ENCODE data around the gene IFIT1. TPM values are rescaled to one million over a fixed set of nuclear protein-coding genes. Genes with fewer than 3 reads are reported as not detected.

IFIT1 gene
- total RNA-seq, 1 donor from 2014 or later = 20.4 TPM

DNA sequence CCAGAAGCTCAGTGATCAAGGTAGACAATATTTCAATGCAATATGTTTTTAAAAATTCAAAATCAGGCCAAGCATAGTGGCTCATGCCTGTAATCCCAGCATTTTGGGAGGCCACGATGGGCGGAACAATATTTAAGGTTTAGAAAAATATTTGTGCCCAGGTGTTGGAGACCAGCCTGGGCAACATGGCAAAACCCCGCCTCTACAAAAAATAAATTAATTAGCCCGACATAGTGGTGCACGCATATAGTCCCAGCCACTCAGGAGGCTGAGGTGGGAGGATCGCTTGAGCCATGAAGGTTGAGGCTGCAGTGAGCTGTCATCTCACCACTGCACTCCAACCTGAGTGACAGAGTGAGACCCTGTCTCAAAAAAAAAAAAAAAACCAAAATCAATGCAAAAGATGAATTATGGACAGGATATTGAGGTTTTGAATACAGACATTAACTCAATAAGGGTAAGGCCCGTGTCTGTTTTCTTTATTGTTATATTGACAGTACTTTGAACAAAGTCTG, 21.0 kb downstream of the IFIT1 start:
- Mint-ChIP-seq H3K27ac (ENCODE audit: unreplicated experiment) (peak overlapping the region; percentile 99), H3K4me1 (ENCODE audit: unreplicated experiment) (peaks cover 35% of the 10 kb centered on the region), H3K36me3 (ENCODE audit: unreplicated experiment) (peaks cover 18% of the 10 kb centered on the region), H3K9me3 (ENCODE audit: unreplicated experiment) (no peaks in the 10 kb centered on the region), H3K27me3 (ENCODE audit: unreplicated experiment) (no peaks in the 10 kb centered on the region), H3K4me3 (ENCODE audit: unreplicated experiment) (peak overlapping the region; percentile 98)
- TF ChIP-seq, protein P1, sequence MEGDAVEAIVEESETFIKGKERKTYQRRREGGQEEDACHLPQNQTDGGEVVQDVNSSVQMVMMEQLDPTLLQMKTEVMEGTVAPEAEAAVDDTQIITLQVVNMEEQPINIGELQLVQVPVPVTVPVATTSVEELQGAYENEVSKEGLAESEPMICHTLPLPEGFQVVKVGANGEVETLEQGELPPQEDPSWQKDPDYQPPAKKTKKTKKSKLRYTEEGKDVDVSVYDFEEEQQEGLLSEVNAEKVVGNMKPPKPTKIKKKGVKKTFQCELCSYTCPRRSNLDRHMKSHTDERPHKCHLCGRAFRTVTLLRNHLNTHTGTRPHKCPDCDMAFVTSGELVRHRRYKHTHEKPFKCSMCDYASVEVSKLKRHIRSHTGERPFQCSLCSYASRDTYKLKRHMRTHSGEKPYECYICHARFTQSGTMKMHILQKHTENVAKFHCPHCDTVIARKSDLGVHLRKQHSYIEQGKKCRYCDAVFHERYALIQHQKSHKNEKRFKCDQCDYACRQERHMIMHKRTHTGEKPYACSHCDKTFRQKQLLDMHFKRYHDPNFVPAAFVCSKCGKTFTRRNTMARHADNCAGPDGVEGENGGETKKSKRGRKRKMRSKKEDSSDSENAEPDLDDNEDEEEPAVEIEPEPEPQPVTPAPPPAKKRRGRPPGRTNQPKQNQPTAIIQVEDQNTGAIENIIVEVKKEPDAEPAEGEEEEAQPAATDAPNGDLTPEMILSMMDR (IDR thresholded peaks at IDR 0.05) = no peak
- DNase-seq (ENCODE audit: extremely low spot score, unreplicated experiment) = no peak

GRCh38 chr10:89414146-89414878, 21.9 kb downstream of the IFIT1 start, which contains the start of gene IFIT5:
IFIT5 (plus strand) TSS chr10:89414568; CDS start chr10:89414799, 231 bp downstream.
- H3K4me1 Mint-ChIP-seq (ENCODE audit: unreplicated experiment) = peaks cover 37% of the 10 kb centered on the region
- TF ChIP-seq, protein P1 (IDR thresholded peaks at IDR 0.05) = no peak
- peak within 1 kb of the TSS; percentile 99 for H3K27ac Mint-ChIP-seq (ENCODE audit: unreplicated experiment)
- no peaks in the 10 kb centered on the region for H3K9me3 Mint-ChIP-seq (ENCODE audit: unreplicated experiment)
- peak within 1 kb of the TSS; percentile 98 for H3K4me3 Mint-ChIP-seq (ENCODE audit: unreplicated experiment)
- peak; percentile 90 for DNase-seq (ENCODE audit: extremely low spot score, unreplicated experiment)
- H3K36me3 Mint-ChIP-seq (ENCODE audit: unreplicated experiment) = peaks cover 23% of the 10 kb centered on the region
- H3K27me3 Mint-ChIP-seq (ENCODE audit: unreplicated experiment) = no peaks in the 10 kb centered on the region

DNA sequence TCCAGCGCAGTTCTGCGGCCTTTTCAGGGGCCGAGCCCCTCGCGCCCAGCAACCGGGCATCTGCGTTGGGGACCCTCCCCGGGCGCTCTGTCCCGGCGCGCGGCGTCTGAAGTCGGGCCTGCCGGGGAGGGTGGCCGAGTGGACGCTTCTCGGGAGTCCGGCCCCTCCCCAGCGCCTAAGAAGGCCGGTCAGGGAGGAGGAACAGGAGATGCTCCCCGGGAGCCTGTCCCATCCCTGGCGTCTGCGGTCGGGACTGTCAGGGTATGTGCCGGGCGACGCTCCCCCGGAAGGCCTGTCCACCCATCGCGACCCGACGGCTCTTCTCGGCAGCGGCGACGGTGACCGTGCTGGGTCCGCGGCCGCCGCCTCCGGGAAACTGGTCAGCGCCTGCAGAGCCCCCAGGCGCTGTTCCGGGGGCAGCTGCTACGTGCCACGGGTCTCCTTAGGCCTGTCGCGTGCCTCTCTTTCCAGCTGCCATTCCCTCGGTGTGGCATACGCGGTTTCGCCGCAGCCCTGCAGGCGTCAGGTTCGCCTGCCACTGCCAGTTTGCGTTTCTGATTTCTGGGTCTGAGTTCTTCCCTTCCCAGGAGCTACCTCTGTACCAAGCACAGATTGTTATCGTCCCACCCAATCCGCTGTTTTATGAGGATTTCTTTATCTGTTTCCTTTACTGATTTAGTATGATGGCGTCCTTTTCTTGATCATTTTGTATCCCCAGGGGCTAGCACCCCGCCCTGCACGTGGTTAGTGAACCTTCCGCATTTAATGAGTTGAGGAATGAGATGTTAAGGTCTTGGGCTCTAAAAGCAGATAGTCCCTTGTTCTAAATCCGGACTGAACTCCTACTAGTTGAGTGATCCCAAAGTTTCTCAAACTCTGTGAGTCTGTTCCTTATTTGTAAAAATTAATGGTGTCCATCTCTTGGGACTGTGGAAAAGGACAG, 22.7 kb downstream of the IFIT1 start:
- no peaks in the 10 kb centered on the region for H3K27me3 Mint-ChIP-seq (ENCODE audit: unreplicated experiment)
- no peaks in the 10 kb centered on the region for H3K9me3 Mint-ChIP-seq (ENCODE audit: unreplicated experiment)
- TF ChIP-seq, protein P1 (IDR thresholded peaks at IDR 0.05) = peak; percentile 14
- H3K4me3 Mint-ChIP-seq (ENCODE audit: unreplicated experiment) = peak overlapping the region; percentile 98
- H3K36me3 Mint-ChIP-seq (ENCODE audit: unreplicated experiment) = peaks cover 23% of the 10 kb centered on the region
- peaks cover 41% of the 10 kb centered on the region for H3K4me1 Mint-ChIP-seq (ENCODE audit: unreplicated experiment)
- DNase-seq (ENCODE audit: extremely low spot score, unreplicated experiment) = peak; percentile 87
- peak overlapping the region; percentile 99 for H3K27ac Mint-ChIP-seq (ENCODE audit: unreplicated experiment)

DNA sequence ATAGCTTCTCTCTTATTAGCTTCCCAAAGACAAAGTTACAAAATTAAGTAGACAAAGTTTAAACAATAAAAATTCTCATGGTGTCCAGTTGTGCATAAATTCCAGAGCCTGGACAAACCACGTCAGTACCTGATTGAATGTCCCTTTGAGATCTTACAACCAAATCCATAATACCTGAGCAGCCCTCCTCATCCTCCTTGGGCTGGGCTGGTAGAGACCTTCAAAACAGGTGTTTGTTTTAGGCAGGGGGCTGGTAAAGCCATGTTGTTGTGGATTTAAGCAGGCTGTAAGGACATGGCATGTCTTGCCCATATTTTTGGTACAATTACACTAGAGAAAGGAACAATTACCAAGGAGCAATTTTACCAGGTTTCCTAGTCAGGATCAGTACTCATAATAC, 24.0 kb downstream of the IFIT1 start:
- Mint-ChIP-seq H3K9me3 (ENCODE audit: unreplicated experiment) (no peaks in the 10 kb centered on the region), H3K27me3 (ENCODE audit: unreplicated experiment) (no peaks in the 10 kb centered on the region), H3K4me3 (ENCODE audit: unreplicated experiment) (peak overlapping the region; percentile 98), H3K27ac (ENCODE audit: unreplicated experiment) (peak overlapping the region; percentile 99), H3K4me1 (ENCODE audit: unreplicated experiment) (peaks cover 41% of the 10 kb centered on the region), H3K36me3 (ENCODE audit: unreplicated experiment) (peaks cover 31% of the 10 kb centered on the region)
- TF ChIP-seq, protein P1 (IDR thresholded peaks at IDR 0.05) = no peak
- no peak for DNase-seq (ENCODE audit: extremely low spot score, unreplicated experiment)
